SK-N-SH (cell line): ENCODE data around the gene ZNF236. TPM values are rescaled to one million over a fixed set of nuclear protein-coding genes. Genes with fewer than 3 reads are reported as not detected.

Source experiments
- CTCF ChIA-PET: fragments of 300-600, 350-600 bp; formaldehyde crosslinking; extraction: SDS; loops from one replicate; lab custom pipeline; 2021; lab: Yijun Ruan, JAX
- POLR2A ChIA-PET: fragments of 350-600 bp; sonication (Branson Sonifier 250); formaldehyde crosslinking; extraction: SDS; loops from one replicate; lab custom pipeline; 2020; ENCODE audit warnings: antibody characterized with exemption, inconsistent platforms; lab: Yijun Ruan, JAX
- DNase-seq: peaks from one replicate; pipeline ENCODE4 v3.0.0; 2012
- H2AFZ ChIP-seq: fragments of 200-600 bp; sonication (generic); 2 replicates; pipeline ENCODE4 v1.8.1; 2016; ENCODE audit warnings: antibody characterized with exemption, mild to moderate bottlenecking, low read depth
- H3F3A ChIP-seq: fragments of 200-600 bp; sonication (generic); replicated peaks from 2 replicates; pipeline ENCODE3; 2016; ENCODE audit warnings: antibody characterized with exemption, mild to moderate bottlenecking; ENCODE audit not compliant: insufficient read depth
- H3K27ac ChIP-seq, 2 experiments: fragments of 200-500 bp in 1 of 2; fragments of 200-600 bp in 1 of 2; sonication (Bioruptor generic) in 1 of 2; sonication (generic), shearing (Covaris generic) in 1 of 2; 2 replicates each; pipeline versions ENCODE4 v1.5.1 to v1.6.1; 2014 to 2016; ENCODE audit warnings: low read depth in 2 of 2, inconsistent platforms in 1 of 2, low read length in 1 of 2, mild to moderate bottlenecking in 1 of 2, mixed read lengths in 1 of 2
- H3K27me3 ChIP-seq: fragments of 200-600 bp; sonication (generic), shearing (Covaris generic); 2 replicates; pipeline ENCODE4 v1.6.1; 2016; ENCODE audit warnings: mixed run types; ENCODE audit not compliant: insufficient read depth
- H3K36me3 ChIP-seq, 2 experiments: fragments of 200-500 bp in 1 of 2; fragments of 200-600 bp in 1 of 2; sonication (Bioruptor generic) in 1 of 2; sonication (generic) in 1 of 2; replicated peaks in 1 of 2; 2 replicates each; pipeline versions ENCODE3 to v1.5.1; 2014 to 2016; ENCODE audit warnings: low read length in 1 of 2, mild to moderate bottlenecking in 1 of 2; ENCODE audit not compliant: insufficient read depth in 2 of 2, control insufficient read depth in 1 of 2
- H3K4me1 ChIP-seq, 2 experiments: fragments of 200-500 bp in 1 of 2; fragments of 200-600 bp in 1 of 2; sonication (Bioruptor generic) in 1 of 2; sonication (generic), shearing (Covaris generic) in 1 of 2; 2 replicates each; pipeline versions ENCODE4 v1.5.1 to v1.6.1; 2014 to 2016; ENCODE audit warnings: low read depth in 1 of 2, low read length in 1 of 2, mixed run types in 1 of 2; ENCODE audit not compliant: insufficient read depth in 2 of 2, control insufficient read depth in 1 of 2
- H3K4me2 ChIP-seq: fragments of 200-600 bp; sonication (generic), shearing (Covaris generic); 2 replicates; pipeline ENCODE4 v1.6.1; 2017; ENCODE audit warnings: mixed run types
- H3K4me3 ChIP-seq, 2 experiments: fragments of 200-500 bp in 1 of 2; fragments of 200-600 bp in 1 of 2; sonication (Bioruptor generic) in 1 of 2; sonication (generic), shearing (Covaris generic) in 1 of 2; 2 replicates each; pipeline versions ENCODE4 v1.5.1 to v1.8.1; 2014 to 2016; ENCODE audit warnings: low read depth in 2 of 2, inconsistent platforms in 1 of 2, low read length in 1 of 2, mild to moderate bottlenecking in 1 of 2, mixed read lengths in 1 of 2, moderate library complexity in 1 of 2
- H3K79me2 ChIP-seq: fragments of 200-600 bp; sonication (generic); 2 replicates; pipeline ENCODE4 v1.8.1; 2017; ENCODE audit warnings: mild to moderate bottlenecking; ENCODE audit not compliant: insufficient read depth
- H3K9ac ChIP-seq: fragments of 200-600 bp; sonication (generic); 2 replicates; pipeline ENCODE4 v1.6.1; 2017; ENCODE audit warnings: mixed run types
- H3K9me2 ChIP-seq: fragments of 200-600 bp; sonication (generic); 2 replicates; pipeline ENCODE4 v1.6.1; 2017; ENCODE audit warnings: mixed run types
- H3K9me3 ChIP-seq: fragments of 200-600 bp; sonication (generic); 2 replicates; pipeline ENCODE4 v1.6.1; 2017; ENCODE audit warnings: mixed run types, mild to moderate bottlenecking, moderate library complexity
- H4K20me1 ChIP-seq: fragments of 200-600 bp; sonication (generic); 2 replicates; pipeline ENCODE4 v1.6.1; 2017; ENCODE audit warnings: mild to moderate bottlenecking, mixed run types; ENCODE audit not compliant: insufficient read depth
- CHD2 ChIP-seq: fragments of 150-350 bp; IDR thresholded peaks from 2 replicates; pipeline ENCODE4 v1.6.1; 2018; ENCODE audit warnings: low read length; ENCODE audit not compliant: partially characterized antibody
- FOXJ3 ChIP-seq: sonication (generic); formaldehyde crosslinking; IDR thresholded peaks from 2 replicates; pipeline ENCODE4 v1.5.1; 2020; ENCODE audit warnings: mild to moderate bottlenecking, missing genetic modification reagents
- MEF2A ChIP-seq: IDR thresholded peaks from 2 replicates; pipeline ENCODE4 v1.4.0; 2012; ENCODE audit warnings: low read depth, borderline replicate concordance
- POLR2AphosphoS5 ChIP-seq: IDR thresholded peaks from 2 replicates; pipeline ENCODE4 v1.6.1; 2012; ENCODE audit warnings: low read depth, low read length
- RFX5 ChIP-seq: IDR thresholded peaks from 2 replicates; pipeline ENCODE4 v1.6.1; 2012; ENCODE audit warnings: mild to moderate bottlenecking, improper control_type of control experiment, low read length
- SIN3A ChIP-seq: IDR thresholded peaks from 2 replicates; pipeline ENCODE4 v1.6.1; 2012; ENCODE audit warnings: low read depth, mild to moderate bottlenecking, low read length, moderate library complexity, borderline replicate concordance
- ZBTB33 ChIP-seq: IDR thresholded peaks from 2 replicates; pipeline ENCODE4 v1.4.0; 2012; ENCODE audit warnings: low read depth, borderline replicate concordance
- WGBS: methylation state at CpG from one replicate; pipeline ENCODE4 v1.1.6; 2017; ENCODE audit warnings: low lambda C conversion rate; 5-methylcytosine and 5-hydroxymethylcytosine counted together
- polyA plus RNA-seq, 3 experiments: library from polyadenylated mRNA; depleted of rRNA; stranded (reverse); fragments of >200 nt; gene quantifications; 2 replicates each; pipeline ENCODE4 v1.2.3, GENCODE V29; 2012
- TF ChIP-seq, protein P1 (sequence below): IDR thresholded peaks from 2 replicates; pipeline ENCODE4 v1.6.1; 2012; ENCODE audit warnings: mild to moderate bottlenecking, low read depth, low read length, moderate library complexity

The ZNF236 gene
- polyA plus RNA-seq, 1 of the 3 experiments (the other 2 are of a cell fraction): 4.2 TPM

GRCh38 chr18:76986406-76986805 is 164.0 kb downstream of the ZNF236 start (continued):
- TF ChIP-seq RFX5: no peak
- no peak for TF ChIP-seq POLR2AphosphoS5
- no peak for TF ChIP-seq ZBTB33
- TF ChIP-seq MEF2A: no peak
- no peak for TF ChIP-seq SIN3A

DNA sequence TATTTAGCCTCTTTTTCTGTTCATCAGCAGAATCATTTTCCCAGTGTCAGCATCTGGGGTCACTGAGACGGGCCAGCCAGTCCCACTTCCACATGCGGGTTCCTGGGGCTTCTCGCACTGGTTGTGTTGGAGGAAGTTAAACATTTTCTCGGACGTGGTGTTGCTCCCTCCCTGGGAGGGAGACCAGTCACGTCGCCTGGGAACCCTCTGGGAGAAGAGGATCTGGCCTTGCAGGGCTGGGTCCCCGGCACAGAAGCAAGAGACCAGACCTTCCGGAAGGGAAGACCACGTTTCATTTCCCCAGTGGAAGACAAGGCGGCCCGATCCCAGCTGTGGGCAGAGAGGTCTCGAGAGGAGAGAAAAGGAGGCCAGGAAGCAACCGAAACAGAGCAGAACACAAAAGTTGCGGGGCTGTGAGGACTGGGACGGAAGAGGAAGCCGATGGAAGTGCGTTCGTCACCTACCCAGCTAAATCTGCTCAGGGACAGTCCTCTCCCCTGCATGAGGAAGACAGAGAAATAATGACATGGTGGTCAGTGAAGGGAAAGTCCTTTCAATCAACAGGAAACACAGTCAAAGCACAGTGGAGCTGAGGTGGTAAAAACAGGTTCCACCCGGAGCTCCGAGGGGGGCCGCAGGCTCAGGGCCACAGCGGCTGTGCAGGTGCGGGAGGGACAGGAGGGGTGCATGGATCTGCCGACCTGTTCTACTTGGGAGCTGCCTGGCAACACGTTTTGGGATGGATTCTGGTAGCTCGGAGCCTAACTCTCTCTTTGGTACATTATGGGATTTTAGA is 165.9 kb downstream of the ZNF236 start:
- no peaks in the 10 kb centered on the region for H3F3A ChIP-seq
- no peak overlapping the region for H3K9ac ChIP-seq
- H3K4me3 ChIP-seq: no peak overlapping the region
- ChIA-PET POLR2A (no interaction called here), CTCF (interaction anchor here (0.8 to 2.6 kb wide), 4 partner anchors 12 to 187 kb away, joined by 3 to 10 read pairs (median 6); no protein-coding TSS in a partner anchor)
- no peak for DNase-seq
- H3K36me3 ChIP-seq: no peaks in the 10 kb centered on the region
- no peak overlapping the region for H2AFZ ChIP-seq
- peaks cover 0 to 10% of the 10 kb centered on the region in 2 experiments; a peak in 1 of 4 replicates for H3K4me1 ChIP-seq
- H4K20me1 ChIP-seq: no peaks in the 10 kb centered on the region
- no peaks in the 10 kb centered on the region for H3K9me2 ChIP-seq
- H3K9me3 ChIP-seq: no peaks in the 10 kb centered on the region
- TF ChIP-seq FOXJ3 (CRISPR knock-in tag) (no peak), CHD2 (no peak)
- TF ChIP-seq, protein P1, sequence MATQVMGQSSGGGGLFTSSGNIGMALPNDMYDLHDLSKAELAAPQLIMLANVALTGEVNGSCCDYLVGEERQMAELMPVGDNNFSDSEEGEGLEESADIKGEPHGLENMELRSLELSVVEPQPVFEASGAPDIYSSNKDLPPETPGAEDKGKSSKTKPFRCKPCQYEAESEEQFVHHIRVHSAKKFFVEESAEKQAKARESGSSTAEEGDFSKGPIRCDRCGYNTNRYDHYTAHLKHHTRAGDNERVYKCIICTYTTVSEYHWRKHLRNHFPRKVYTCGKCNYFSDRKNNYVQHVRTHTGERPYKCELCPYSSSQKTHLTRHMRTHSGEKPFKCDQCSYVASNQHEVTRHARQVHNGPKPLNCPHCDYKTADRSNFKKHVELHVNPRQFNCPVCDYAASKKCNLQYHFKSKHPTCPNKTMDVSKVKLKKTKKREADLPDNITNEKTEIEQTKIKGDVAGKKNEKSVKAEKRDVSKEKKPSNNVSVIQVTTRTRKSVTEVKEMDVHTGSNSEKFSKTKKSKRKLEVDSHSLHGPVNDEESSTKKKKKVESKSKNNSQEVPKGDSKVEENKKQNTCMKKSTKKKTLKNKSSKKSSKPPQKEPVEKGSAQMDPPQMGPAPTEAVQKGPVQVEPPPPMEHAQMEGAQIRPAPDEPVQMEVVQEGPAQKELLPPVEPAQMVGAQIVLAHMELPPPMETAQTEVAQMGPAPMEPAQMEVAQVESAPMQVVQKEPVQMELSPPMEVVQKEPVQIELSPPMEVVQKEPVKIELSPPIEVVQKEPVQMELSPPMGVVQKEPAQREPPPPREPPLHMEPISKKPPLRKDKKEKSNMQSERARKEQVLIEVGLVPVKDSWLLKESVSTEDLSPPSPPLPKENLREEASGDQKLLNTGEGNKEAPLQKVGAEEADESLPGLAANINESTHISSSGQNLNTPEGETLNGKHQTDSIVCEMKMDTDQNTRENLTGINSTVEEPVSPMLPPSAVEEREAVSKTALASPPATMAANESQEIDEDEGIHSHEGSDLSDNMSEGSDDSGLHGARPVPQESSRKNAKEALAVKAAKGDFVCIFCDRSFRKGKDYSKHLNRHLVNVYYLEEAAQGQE: no peak
- H3K79me2 ChIP-seq: no peaks in the 10 kb centered on the region
- WGBS: 83% methylated on average over 26 of the region's 27 CpGs
- no peaks in the 10 kb centered on the region for H3K27me3 ChIP-seq
- H3K27ac ChIP-seq: no peak overlapping the region
- no peak overlapping the region for H3K4me2 ChIP-seq
